GM12892 (cell line): Measurements from ENCODE around the gene LOX.

Source experiments
- POLR2A ChIP-seq: IDR thresholded peaks from 2 replicates; pipeline ENCODE4 v1.6.1; 2011; ENCODE audit warnings: low read depth, low read length, control low read depth
- POLR2AphosphoS5 ChIP-seq: IDR thresholded peaks from 2 replicates; pipeline ENCODE4 v1.6.1; 2011; ENCODE audit warnings: low read depth, low read length, control low read depth
- TAF1 ChIP-seq: IDR thresholded peaks from 2 replicates; pipeline ENCODE4 v1.6.1; 2011; ENCODE audit warnings: low read depth, mild to moderate bottlenecking, control low read depth, low read length, borderline replicate concordance

- TF ChIP-seq POLR2A (no peak), TAF1 (no peak), POLR2AphosphoS5 (no peak)
Observed at GRCh38 chr5:122022966-122023365, 55.1 kb downstream of the LOX start.
